Neural cell (in vitro differentiated cells): ENCODE measurements around the gene IGFBP2. TPM values are rescaled to one million over a fixed set of nuclear protein-coding genes. Genes with fewer than 3 reads are reported as not detected.

Experiments
- H2AFZ ChIP-seq: fragments of 200-600, 300-800 bp; sonication (generic), shearing (Covaris generic); 2 replicates; pipeline ENCODE4 v1.6.0; 2014; ENCODE audit warnings: low read depth, mild to moderate bottlenecking, antibody characterized with exemption, low read length, moderate library complexity
- H3F3A ChIP-seq: fragments of 200-600 bp; shearing (Covaris generic); 2 replicates; pipeline ENCODE4 v1.6.1; 2016; ENCODE audit warnings: mild to moderate bottlenecking, moderate library complexity, mixed read lengths, antibody characterized with exemption, low read length; ENCODE audit not compliant: insufficient read depth, poor library complexity, severe bottlenecking
- H3K27ac ChIP-seq: fragments of 200-600, 300-800 bp; sonication (generic), shearing (Covaris generic); 2 replicates; pipeline ENCODE4 v1.5.1; 2014; ENCODE audit warnings: mild to moderate bottlenecking, low read length, moderate library complexity
- H3K27me3 ChIP-seq: fragments of 300-800, 200-600 bp; sonication (generic), shearing (Covaris generic); 2 replicates; pipeline ENCODE4 v1.6.0; 2014; ENCODE audit warnings: mild to moderate bottlenecking, low read depth, low read length, moderate library complexity; ENCODE audit not compliant: insufficient read depth
- H3K36me3 ChIP-seq: fragments of 300-800, 200-600 bp; sonication (generic), shearing (Covaris generic); 2 replicates; pipeline ENCODE4 v1.5.1; 2014; ENCODE audit warnings: mild to moderate bottlenecking, antibody characterized with exemption, low read length, moderate library complexity; ENCODE audit not compliant: insufficient read depth
- H3K4me2 ChIP-seq: fragments of 300-800, 200-600 bp; sonication (generic), shearing (Covaris generic); 2 replicates; pipeline ENCODE4 v1.6.0; 2014; ENCODE audit warnings: mild to moderate bottlenecking, low read length
- H3K4me3 ChIP-seq: fragments of 300-800, 200-600 bp; sonication (generic), shearing (Covaris generic); 2 replicates; pipeline ENCODE4 v1.5.1; 2014; ENCODE audit warnings: mild to moderate bottlenecking, low read length, moderate library complexity
- H3K79me2 ChIP-seq: fragments of 200-600 bp; shearing (Covaris generic); replicated peaks from 2 replicates; pipeline ENCODE4 v1.6.0; 2014; ENCODE audit warnings: mild to moderate bottlenecking, low read length, moderate library complexity; ENCODE audit not compliant: insufficient read depth
- H3K9ac ChIP-seq: fragments of 300-800, 200-600 bp; sonication (generic), shearing (Covaris generic); 2 replicates; pipeline ENCODE4 v1.6.1; 2016; ENCODE audit warnings: mild to moderate bottlenecking, low read length, mixed read lengths
- H3K9me2 ChIP-seq: fragments of 200-600 bp; shearing (Covaris generic); 2 replicates; pipeline ENCODE4 v1.6.1; 2016; ENCODE audit warnings: mild to moderate bottlenecking, low read length, mixed read lengths; ENCODE audit not compliant: insufficient read depth
- H3K9me3 ChIP-seq: fragments of 200-600, 300-800 bp; sonication (generic), shearing (Covaris generic); 2 replicates; pipeline ENCODE4 v1.6.1; 2016; ENCODE audit warnings: mild to moderate bottlenecking, mixed run types, low read length, moderate library complexity, mixed read lengths
- H4K20me1 ChIP-seq: fragments of 200-600 bp; shearing (Covaris generic); 2 replicates; pipeline ENCODE4 v1.6.1; 2016; ENCODE audit warnings: mild to moderate bottlenecking, mixed run types; ENCODE audit not compliant: insufficient read depth
- CTCF ChIP-seq: fragments of 450-650 bp; IDR thresholded peaks from 2 replicates; pipeline ENCODE4 v1.5.1; 2014; ENCODE audit warnings: antibody characterized with exemption, mild to moderate bottlenecking, moderate library complexity; ENCODE audit not compliant: poor library complexity, severe bottlenecking
- EP300 ChIP-seq: fragments of 450-650 bp; conservative IDR thresholded peaks from 2 replicates; pipeline ENCODE4 v1.6.1; 2014; ENCODE audit warnings: antibody characterized with exemption, mild to moderate bottlenecking, moderate library complexity; ENCODE audit not compliant: poor library complexity, severe bottlenecking
- EZH2 ChIP-seq: fragments of 200-600, 300-800 bp; shearing (Covaris generic), sonication (generic); IDR thresholded peaks from 2 replicates; pipeline ENCODE4 v1.6.1; 2014; ENCODE audit warnings: antibody characterized with exemption, low read length, borderline replicate concordance, mild to moderate bottlenecking; ENCODE audit not compliant: insufficient read depth, poor library complexity, severe bottlenecking
- MXI1 ChIP-seq: fragments of 450-650 bp; conservative IDR thresholded peaks from 2 replicates; pipeline ENCODE4 v1.6.1; 2014; ENCODE audit warnings: antibody characterized with exemption, mild to moderate bottlenecking; ENCODE audit not compliant: poor library complexity, severe bottlenecking
- POLR2AphosphoS5 ChIP-seq: IDR thresholded peaks from 2 replicates; pipeline ENCODE4 v1.6.1; 2012
- RAD21 ChIP-seq: fragments of 450-650 bp; conservative IDR thresholded peaks from 2 replicates; pipeline ENCODE4 v1.6.1; 2014; ENCODE audit warnings: antibody characterized with exemption, mild to moderate bottlenecking, moderate library complexity
- REST ChIP-seq: IDR thresholded peaks from 2 replicates; pipeline ENCODE4 v1.6.1; 2012; ENCODE audit warnings: borderline replicate concordance
- SMC3 ChIP-seq: fragments of 450-650 bp; conservative IDR thresholded peaks from 2 replicates; pipeline ENCODE4 v1.6.1; 2014; ENCODE audit warnings: antibody characterized with exemption, mild to moderate bottlenecking, moderate library complexity; ENCODE audit not compliant: poor library complexity
- TAF1 ChIP-seq: IDR thresholded peaks from 2 replicates; pipeline ENCODE4 v1.6.1; 2012; ENCODE audit warnings: low read depth
- polyA plus RNA-seq: library from polyadenylated mRNA; depleted of rRNA; stranded (reverse); fragments of >200 nt; gene quantifications from 2 replicates; pipeline ENCODE4 v1.2.3, GENCODE V29; 2014

IGFBP2 gene
- polyA plus RNA-seq, 1 donor from 2014 or later: 150 TPM

- peaks cover 4% of the 10 kb centered on the region for H3F3A ChIP-seq
- H3K9me3 ChIP-seq: no peaks in the 10 kb centered on the region
- no peaks in the 10 kb centered on the region for H3K27me3 ChIP-seq
- peak overlapping the region; percentile 44 for H3K4me2 ChIP-seq
- H3K36me3 ChIP-seq: no peaks in the 10 kb centered on the region
- no peaks in the 10 kb centered on the region for H4K20me1 ChIP-seq
- H3K4me3 ChIP-seq: peak overlapping the region; percentile 98
- peaks cover 50% of the 10 kb centered on the region for H3K79me2 ChIP-seq
- no peaks in the 10 kb centered on the region for H3K9me2 ChIP-seq
- H3K9ac ChIP-seq: peak overlapping the region; percentile 48
- TF ChIP-seq POLR2AphosphoS5: no peak
- TF ChIP-seq TAF1: no peak
- no peak for TF ChIP-seq CTCF
- no peak for TF ChIP-seq EP300
- no peak for TF ChIP-seq EZH2
- no peak for TF ChIP-seq RAD21
- TF ChIP-seq SMC3: no peak
- no peak for TF ChIP-seq REST
- TF ChIP-seq MXI1: no peak
- peak overlapping the region; percentile 45 for H3K27ac ChIP-seq
- H2AFZ ChIP-seq: no peak overlapping the region
Observed at GRCh38 chr2:216637472-216637871, 4.3 kb downstream of the IGFBP2 start.

GRCh38 chr2:216643986-216644659, 10.9 kb downstream of the IGFBP2 start:
- Histone ChIP-seq H3K9me2 (no peaks in the 10 kb centered on the region), H3K9ac (no peak overlapping the region), H3K4me2 (no peak overlapping the region), H3K4me3 (no peak overlapping the region), H2AFZ (no peak overlapping the region), H3K27ac (peak overlapping the region; percentile 32), H3K27me3 (no peaks in the 10 kb centered on the region), H3K36me3 (no peaks in the 10 kb centered on the region), H3K79me2 (peaks cover 62% of the 10 kb centered on the region), H4K20me1 (no peaks in the 10 kb centered on the region), H3K9me3 (no peaks in the 10 kb centered on the region), H3F3A (no peaks in the 10 kb centered on the region)
- TF ChIP-seq EZH2 (no peak), SMC3 (no peak), CTCF (no peak), RAD21 (no peak), POLR2AphosphoS5 (no peak), EP300 (no peak)
